ENCODE results near the gene ST6GALNAC6. TPM values are rescaled to one million over a fixed set of nuclear protein-coding genes. Genes with fewer than 3 reads are reported as not detected.

ST6GALNAC6 gene
- total RNA-seq, 1 donor from 2014 or later: 48.4 TPM

DNA sequence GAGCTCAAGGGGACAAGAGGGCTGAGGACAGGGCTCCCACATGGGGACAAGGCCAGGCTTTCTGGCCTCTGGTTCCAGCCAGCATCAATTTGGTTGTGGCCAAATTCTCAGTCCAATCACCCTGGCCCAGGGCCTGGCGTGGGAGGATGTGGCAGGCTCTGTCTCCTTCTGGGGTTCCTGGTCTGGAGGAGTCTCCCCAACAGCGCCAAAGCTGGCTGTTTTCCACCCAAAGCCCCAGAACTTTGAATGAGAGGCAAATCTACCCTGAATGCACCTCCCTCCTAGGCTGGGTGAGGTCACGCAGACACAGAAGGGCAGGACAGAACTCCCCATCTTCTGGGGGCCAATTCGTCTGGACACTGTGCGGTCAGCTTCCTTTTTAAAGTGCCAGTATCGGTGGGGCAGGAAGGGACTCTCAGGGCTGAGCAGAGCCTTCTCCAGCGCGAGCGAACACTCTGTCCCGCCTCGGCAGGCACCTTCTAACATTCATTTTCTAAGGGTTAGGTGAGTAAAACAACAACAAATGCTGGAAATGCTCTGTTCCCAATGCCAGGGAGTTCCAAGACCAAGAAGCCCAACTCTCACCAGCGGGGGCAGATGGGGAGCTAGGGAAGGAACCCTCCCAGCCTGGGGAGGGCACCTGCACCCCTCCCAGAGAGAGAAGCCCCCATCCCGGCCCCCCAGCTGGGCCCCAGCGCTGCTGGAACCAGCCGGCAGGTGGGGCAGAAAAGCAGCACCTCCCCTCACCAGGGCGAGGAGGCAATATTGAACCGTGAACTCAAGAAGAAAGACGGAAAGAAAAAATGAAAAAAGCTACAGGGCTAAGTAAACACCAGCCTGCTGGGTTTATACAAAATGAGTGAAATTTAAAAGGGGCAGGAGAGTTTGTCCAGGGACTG lies 41.9 kb upstream of the ST6GALNAC6 start:
- no peaks in the 10 kb centered on the region for H3K9me3 ChIP-seq (replicated peaks)
- H3K27ac ChIP-seq (replicated peaks): no peak overlapping the region
- no peaks in the 10 kb centered on the region for H3K27me3 ChIP-seq (ENCODE audit: low read depth)
- H3K36me3 ChIP-seq: peaks cover 25% of the 10 kb centered on the region
- DNase-seq: no peak
- intact Hi-C loops (cut with micrococcal nuclease): loop anchor here (5.0 to 10.0 kb wide), 2 partner anchors 91 to 173 kb away; no protein-coding TSS in a partner anchor
- no peak for TF ChIP-seq CTCF (IDR thresholded peaks at IDR 0.05; ENCODE audit: borderline replicate concordance)
- H3K4me1 ChIP-seq: peaks cover 57% of the 10 kb centered on the region
- H3K4me3 ChIP-seq: no peak overlapping the region

GRCh38 chr9:127940593-127940992 lies 41.2 kb upstream of the ST6GALNAC6 start:
- Histone ChIP-seq H3K27ac (replicated peaks) (no peak overlapping the region), H3K9me3 (replicated peaks) (no peaks in the 10 kb centered on the region), H3K4me1 (peaks cover 57% of the 10 kb centered on the region), H3K36me3 (peaks cover 25% of the 10 kb centered on the region), H3K4me3 (no peak overlapping the region), H3K27me3 (ENCODE audit: low read depth) (no peaks in the 10 kb centered on the region)
- intact Hi-C loops (cut with micrococcal nuclease): loop anchor here (5.0 to 10.0 kb wide), 2 partner anchors 92 to 174 kb away; no protein-coding TSS in a partner anchor
- DNase-seq: no peak
- no peak for TF ChIP-seq CTCF (IDR thresholded peaks at IDR 0.05; ENCODE audit: borderline replicate concordance)

GRCh38 chr9:127938298-127938690 lies 38.9 kb upstream of the ST6GALNAC6 start:
- H3K4me1 ChIP-seq: peaks cover 44% of the 10 kb centered on the region

GRCh38 chr9:127937388-127938297 lies 38.2 kb upstream of the ST6GALNAC6 start, which contains the start of gene DPM2:
DPM2 (minus strand) TSS chr9:127937854; CDS start chr9:127937820, 34 bp downstream.
- no peaks in the 10 kb centered on the region for H3K9me3 ChIP-seq (replicated peaks)
- H3K36me3 ChIP-seq: peaks cover 13% of the 10 kb centered on the region
- intact Hi-C loops (cut with micrococcal nuclease): no loop called here
- peak within 1 kb of the TSS; percentile 79 for H3K27ac ChIP-seq (replicated peaks)
- H3K4me3 ChIP-seq: peak within 1 kb of the TSS; percentile 78
- H3K4me1 ChIP-seq: peaks cover 40% of the 10 kb centered on the region
- DNase-seq: peak; percentile 80
- H3K27me3 ChIP-seq (ENCODE audit: low read depth): no peaks in the 10 kb centered on the region
- TF ChIP-seq CTCF (IDR thresholded peaks at IDR 0.05; ENCODE audit: borderline replicate concordance): no peak

More at GRCh38 chr9:127938298-127938690, 38.9 kb upstream of the ST6GALNAC6 start:
- peaks cover 13% of the 10 kb centered on the region for H3K36me3 ChIP-seq
- DNase-seq: peak; percentile 58
- H3K9me3 ChIP-seq (replicated peaks): no peaks in the 10 kb centered on the region
- peak overlapping the region; percentile 78 for H3K4me3 ChIP-seq
- peak overlapping the region; percentile 79 for H3K27ac ChIP-seq (replicated peaks)
- H3K27me3 ChIP-seq (ENCODE audit: low read depth): no peaks in the 10 kb centered on the region
- intact Hi-C loops (cut with micrococcal nuclease): no loop called here
- TF ChIP-seq CTCF (IDR thresholded peaks at IDR 0.05; ENCODE audit: borderline replicate concordance): no peak

- no peak for DNase-seq
- peaks cover 34% of the 10 kb centered on the region for H3K4me1 ChIP-seq
- H3K27ac ChIP-seq (replicated peaks): no peak overlapping the region
- no peak for TF ChIP-seq CTCF (IDR thresholded peaks at IDR 0.05; ENCODE audit: borderline replicate concordance)
- H3K4me3 ChIP-seq: peak overlapping the region; percentile 78
- no peaks in the 10 kb centered on the region for H3K27me3 ChIP-seq (ENCODE audit: low read depth)
- no peaks in the 10 kb centered on the region for H3K9me3 ChIP-seq (replicated peaks)
- H3K36me3 ChIP-seq: peaks cover 13% of the 10 kb centered on the region
- intact Hi-C loops (cut with micrococcal nuclease): no loop called here
These were observed 37.6 kb upstream of the ST6GALNAC6 start for GRCh38 chr9:127937056-127937387.
